ENCODE results near the gene PTPRCAP. TPM values are rescaled to one million over a fixed set of nuclear protein-coding genes. Genes with fewer than 3 reads are reported as not detected.

Gene PTPRCAP
- total RNA-seq, 1 experiment from 2014 or later: not detected

- DNase-seq (ENCODE audit: extremely low read depth, low read depth): no peak
Measured at GRCh38 chr11:67442504-67443404, 5.3 kb upstream of the PTPRCAP start.

DNA sequence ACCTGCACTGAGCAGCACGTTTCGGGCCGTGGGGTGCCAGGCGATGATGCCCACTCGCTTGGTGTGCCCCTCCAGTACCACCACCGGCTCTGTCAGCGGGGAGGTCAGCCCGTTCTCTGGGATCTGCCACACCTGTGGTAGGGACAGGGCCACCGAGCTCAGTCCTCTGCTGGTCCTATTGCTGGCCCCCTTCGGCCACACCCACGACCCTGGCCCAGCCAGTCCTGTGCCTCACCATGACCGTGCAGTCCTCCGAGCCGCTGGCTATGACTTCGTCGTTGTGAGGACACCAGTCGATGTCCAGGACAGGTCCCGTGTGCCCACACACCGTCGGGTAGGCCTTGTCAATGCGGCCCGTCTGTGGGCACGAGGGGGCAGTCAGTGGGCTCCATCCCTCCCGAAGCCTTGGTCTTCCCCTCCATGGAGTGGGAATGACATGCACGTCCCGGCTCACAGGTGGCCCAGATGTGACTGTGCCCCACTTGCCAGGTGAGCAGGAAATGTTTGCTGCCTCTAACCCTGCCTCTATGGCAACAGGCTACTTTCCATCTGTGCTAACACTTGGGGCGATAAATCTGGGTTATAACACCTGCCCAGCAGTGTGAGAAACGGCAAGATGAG, 4.4 kb upstream of the PTPRCAP start:
- no peak for DNase-seq (ENCODE audit: extremely low read depth, low read depth)

DNA sequence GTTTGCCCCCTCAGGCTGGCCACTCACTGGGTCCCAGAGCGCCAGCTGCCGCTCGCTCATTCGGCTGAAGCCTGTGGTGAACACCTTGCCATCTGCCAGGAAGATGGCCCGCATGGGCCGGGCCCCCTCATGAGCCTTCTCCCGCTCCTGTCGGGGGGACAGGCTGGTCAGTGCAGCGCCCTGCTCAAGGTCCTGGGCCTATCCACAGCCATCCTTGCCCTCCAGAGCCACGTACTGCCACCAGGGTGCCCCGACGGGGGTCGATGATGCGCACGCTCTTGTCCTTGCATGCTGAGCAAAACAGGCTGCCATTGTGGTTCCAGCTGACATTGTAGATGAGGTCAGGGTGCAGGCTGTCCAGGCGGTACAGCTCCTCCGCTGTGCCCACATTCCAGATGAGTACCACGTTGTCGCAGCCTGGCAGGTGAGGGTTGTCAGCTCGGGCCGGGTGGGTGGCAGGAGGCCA, 3.6 kb upstream of the PTPRCAP start:
- no peak for DNase-seq (ENCODE audit: extremely low read depth, low read depth)

DNA sequence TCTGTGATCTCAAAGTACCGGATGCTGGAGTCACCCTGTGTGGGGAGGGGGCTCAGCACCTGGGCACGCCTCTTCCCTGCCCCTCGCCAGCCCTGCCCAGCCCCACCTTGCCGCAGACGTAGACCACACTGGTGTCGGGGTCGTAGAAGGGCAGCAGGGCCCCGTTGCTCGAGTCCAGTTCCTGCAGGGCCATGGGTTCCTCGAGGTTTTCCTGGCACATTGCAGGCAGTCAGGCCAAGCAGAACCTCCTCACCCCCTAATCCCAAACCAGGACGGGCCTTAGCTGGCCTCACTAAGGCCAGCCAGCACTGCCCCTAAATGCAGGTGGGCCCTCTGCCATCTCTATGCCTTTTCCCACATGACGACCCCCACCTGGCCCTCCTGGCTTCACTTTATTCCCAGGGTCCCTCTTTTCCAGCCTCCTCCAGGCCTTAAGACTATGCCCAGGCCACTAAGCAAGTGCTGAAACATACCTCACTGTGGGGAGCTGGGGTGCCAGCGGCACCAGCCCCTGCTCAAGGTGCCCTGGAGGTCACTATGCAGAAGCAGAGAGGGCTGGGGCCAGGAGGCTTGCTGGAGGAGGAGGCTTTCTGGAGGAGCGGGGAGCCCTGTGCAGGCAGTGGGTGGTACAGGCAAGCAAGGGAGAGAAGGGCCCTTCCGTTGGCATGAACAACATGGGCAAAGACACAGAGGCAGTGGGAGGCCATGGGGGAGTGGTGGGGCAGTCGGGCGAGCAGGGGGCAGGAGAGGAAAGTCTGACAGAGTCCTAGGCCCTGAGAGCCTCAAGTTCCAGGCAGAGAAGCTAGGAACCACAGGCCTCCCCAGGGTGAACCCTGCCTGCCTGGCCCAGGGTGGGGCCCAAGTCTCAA, 3.0 kb upstream of the PTPRCAP start:
- no peak for DNase-seq (ENCODE audit: extremely low read depth, low read depth)

DNA sequence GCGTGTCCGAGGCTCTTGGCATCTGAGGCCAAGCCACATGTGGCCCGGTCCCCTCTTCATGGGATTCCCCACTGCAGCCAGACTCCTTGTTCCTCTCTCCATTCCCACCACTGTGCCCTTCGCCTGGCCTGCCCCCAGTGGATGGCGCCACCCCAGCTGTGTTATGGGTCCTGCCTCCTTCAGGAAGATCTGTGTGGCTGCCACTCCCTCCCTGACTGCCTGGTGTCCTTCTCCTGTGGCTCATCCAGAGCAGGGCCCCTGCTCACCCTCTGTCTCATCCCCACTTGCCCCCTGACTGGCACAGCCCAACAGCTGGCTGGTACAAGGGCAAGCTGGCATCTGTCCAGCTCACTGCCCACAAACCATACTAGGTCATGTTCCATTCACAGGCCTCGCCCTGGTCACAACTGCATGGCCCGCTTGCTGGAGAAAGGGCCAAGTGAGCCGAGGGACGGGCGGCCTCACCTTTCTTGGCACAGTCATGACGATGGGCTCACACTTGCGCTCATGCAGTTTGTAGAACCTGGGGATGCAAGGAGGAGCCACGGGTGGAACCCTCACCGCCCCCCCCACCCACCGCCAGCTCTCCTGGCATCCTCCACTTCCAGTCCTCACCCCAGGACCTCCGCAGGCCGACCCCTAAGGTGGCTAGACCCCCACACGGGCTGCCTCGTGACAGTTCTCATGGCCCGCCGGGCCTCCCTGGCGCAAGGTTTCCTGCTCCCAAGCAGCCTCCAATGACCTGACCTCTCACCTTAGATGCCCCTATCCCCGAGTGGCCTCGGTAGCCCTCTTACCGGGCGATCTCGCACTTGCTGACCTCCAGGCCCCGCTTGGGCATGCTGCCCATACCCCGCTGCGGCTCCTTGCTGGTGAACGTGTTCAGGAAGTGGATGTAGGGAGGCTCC, 2.1 kb upstream of the PTPRCAP start:
- no peak for DNase-seq (ENCODE audit: extremely low read depth, low read depth)

GRCh38 chr11:67438158-67438902, 848 bp upstream of the PTPRCAP start:
- DNase-seq (ENCODE audit: extremely low read depth, low read depth): no peak

DNA sequence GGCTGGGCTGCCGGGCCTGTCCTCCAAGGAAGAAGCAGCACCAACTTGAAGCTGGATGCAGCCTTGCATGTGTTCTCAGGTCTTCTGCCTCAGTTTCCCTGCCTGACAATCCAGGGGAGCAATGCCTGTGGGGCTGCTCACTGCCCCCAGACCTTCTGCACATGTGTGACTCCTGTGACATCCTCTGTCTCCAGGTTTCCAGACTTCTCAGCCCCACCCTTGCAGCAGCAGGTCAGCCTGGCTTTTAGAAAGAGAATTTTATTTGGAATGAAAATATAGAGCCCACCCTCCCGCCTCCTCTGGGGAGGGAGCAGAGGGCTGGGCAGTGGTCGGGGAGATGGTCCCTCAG, 301 bp upstream of the PTPRCAP start:
- DNase-seq (ENCODE audit: extremely low read depth, low read depth): no peak

- DNase-seq (ENCODE audit: extremely low read depth, low read depth): no peak
Measured at GRCh38 chr11:67436459-67437081, 912 bp downstream of the PTPRCAP start.

DNA sequence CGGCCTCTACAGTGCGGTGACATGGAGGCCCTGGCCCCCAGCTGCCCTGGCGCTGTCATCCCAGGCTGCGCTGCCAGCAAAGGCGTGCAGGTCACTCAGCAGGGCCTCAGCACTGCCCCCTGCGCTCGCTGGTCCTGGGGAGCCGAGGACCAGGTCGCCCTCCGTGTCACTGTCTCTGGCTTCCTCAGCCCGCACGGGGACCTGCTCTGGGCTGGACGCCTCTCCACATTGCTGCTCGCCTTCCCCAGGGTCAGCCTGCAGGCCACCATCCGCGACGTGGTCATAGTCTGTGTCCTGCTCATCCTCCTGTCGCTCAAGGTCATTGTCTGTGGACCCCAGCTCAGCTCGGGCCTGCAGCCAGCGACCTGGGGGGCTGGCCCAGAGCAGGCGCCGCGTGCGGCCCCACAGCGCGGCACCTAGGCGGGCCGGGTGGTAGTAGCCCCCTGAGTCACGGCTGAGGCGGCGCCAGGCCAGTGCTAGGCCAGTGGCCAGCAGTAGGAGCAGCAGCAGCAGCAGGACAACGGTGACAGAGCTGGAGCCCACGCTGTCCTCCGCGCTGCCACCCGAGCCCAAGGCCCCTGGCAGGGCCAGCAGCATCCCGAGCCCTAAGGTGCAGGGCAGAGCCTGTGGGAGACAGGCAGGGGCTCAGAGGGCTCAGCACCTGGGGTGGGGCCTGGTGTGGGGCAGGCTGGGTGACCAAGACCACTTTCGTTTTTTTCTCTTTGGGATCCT, 1.6 kb downstream of the PTPRCAP start:
- DNase-seq (ENCODE audit: extremely low read depth, low read depth): no peak

DNA sequence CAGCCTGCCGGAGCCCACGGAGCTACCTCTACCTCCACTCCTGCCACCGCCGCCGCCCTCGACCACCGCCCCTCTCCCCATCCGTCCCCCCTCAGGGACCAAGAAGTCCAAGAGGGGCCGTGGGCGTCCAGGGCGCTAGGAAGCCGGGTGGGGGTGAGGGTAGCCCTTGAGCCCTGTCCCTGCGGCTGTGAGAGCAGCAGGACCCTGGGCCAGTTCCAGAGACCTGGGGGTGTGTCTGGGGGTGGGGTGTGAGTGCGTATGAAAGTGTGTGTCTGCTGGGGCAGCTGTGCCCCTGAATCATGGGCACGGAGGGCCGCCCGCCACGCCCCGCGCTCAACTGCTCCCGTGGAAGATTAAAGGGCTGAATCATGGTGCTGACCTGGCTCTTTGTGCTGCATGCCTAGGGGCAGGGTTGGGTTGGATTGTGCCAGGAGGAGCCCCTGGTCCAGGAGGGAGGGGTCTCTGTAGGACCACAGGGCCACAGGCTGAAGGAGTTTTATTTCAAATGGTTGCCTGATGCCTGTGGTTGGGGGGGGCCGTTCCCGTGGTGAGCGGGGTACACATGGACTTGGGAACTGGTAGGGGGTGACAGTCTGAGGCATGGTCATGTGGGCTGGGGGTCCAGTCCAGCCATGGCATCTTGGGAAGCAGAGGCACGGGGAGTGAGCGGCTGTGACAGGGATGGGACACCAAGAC, 2.3 kb downstream of the PTPRCAP start:
- no peak for DNase-seq (ENCODE audit: extremely low read depth, low read depth)

GRCh38 chr11:67434395-67434881, 3.0 kb downstream of the PTPRCAP start:
- DNase-seq (ENCODE audit: extremely low read depth, low read depth): no peak

GRCh38 chr11:67433536-67434394, 3.7 kb downstream of the PTPRCAP start:
- DNase-seq (ENCODE audit: extremely low read depth, low read depth): no peak

DNA sequence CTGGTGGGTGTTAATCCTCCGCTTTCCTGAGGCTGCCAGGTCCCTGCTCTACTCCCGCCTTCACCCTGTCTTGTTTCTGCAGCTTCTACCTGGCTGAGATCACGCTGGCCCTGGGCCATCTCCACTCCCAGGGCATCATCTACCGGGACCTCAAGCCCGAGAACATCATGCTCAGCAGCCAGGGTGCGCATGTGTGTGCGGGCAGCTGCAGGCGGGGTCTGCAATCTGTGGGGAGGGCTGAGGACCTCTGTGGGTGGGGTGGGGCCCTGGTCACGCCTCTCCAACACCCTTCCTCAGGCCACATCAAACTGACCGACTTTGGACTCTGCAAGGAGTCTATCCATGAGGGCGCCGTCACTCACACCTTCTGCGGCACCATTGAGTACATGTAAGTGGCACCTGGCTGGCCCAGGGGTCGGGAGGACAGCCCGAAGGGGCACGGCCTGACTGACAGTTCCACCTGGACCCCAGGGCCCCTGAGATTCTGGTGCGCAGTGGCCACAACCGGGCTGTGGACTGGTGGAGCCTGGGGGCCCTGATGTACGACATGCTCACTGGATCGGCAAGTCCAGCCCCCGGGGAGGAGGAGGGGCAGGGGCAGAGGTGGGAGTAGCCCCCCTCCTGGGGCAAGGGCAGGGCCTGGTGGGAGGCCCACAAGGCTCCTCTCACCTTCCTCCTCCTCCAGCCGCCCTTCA, 4.7 kb downstream of the PTPRCAP start:
- DNase-seq (ENCODE audit: extremely low read depth, low read depth): no peak

GRCh38 chr11:67431346-67432249, 5.9 kb downstream of the PTPRCAP start:
- no peak for DNase-seq (ENCODE audit: extremely low read depth, low read depth)

DNA sequence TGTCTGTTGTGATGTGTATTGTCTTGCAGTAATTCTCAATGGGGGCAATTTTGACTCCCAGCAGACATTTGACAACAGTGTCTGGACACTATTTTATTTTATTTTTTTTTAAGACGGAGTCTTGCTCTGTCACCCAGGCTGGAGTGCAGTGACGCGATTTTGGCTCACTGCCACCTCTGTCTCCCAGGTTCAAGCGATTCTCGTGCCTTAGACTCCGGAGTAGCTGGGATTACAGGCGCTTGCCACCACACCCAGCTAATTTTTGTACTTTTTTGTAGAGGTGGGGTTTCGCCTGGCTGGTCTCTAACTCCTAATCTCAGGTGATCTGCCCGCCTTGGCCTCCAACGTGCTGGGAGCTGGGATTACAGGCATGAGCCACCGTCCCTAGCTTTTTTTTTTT, 7.8 kb downstream of the PTPRCAP start:
- no peak for DNase-seq (ENCODE audit: extremely low read depth, low read depth)

All from NCI-H460 (cell line).